H7 (cell line): ENCODE results near the gene PLD5. TPM values are rescaled to one million over a fixed set of nuclear protein-coding genes. Genes with fewer than 3 reads are reported as not detected.
A peak's percentile ranks its signal among the peaks of the same experiment; 100 is the strongest.
"Not testable (repeated sequence)": the region's sequence is repeated elsewhere in the genome, so short reads cannot be mapped to it uniquely, and the experiment has no call there.

Experiments
- DNase-seq: peaks from one replicate; pipeline ENCODE4 v3.0.0; 2012
- H3K27me3 ChIP-seq: 2 replicates; pipeline ENCODE4 v1.6.0; 2011; ENCODE audit warnings: mild to moderate bottlenecking, low read length; ENCODE audit not compliant: control insufficient read depth, insufficient read depth
- H3K36me3 ChIP-seq: replicated peaks from 2 replicates; pipeline ENCODE4 v1.5.1; 2011; ENCODE audit warnings: low read length; ENCODE audit not compliant: control insufficient read depth, insufficient read depth
- H3K4me3 ChIP-seq: 2 replicates; pipeline ENCODE4 v1.5.1; 2011; ENCODE audit warnings: low read depth, mild to moderate bottlenecking, control low read depth, low read length, moderate library complexity; ENCODE audit not compliant: insufficient read depth
- total RNA-seq: library from RNA; depleted of rRNA; stranded (reverse); fragments of >200 nt; shearing (Covaris generic); gene quantifications from 2 replicates; pipeline ENCODE4 v1.2.3, GENCODE V29; 2014

PLD5 gene
- total RNA-seq, 1 experiment from 2014 or later: 1.1 TPM

DNA sequence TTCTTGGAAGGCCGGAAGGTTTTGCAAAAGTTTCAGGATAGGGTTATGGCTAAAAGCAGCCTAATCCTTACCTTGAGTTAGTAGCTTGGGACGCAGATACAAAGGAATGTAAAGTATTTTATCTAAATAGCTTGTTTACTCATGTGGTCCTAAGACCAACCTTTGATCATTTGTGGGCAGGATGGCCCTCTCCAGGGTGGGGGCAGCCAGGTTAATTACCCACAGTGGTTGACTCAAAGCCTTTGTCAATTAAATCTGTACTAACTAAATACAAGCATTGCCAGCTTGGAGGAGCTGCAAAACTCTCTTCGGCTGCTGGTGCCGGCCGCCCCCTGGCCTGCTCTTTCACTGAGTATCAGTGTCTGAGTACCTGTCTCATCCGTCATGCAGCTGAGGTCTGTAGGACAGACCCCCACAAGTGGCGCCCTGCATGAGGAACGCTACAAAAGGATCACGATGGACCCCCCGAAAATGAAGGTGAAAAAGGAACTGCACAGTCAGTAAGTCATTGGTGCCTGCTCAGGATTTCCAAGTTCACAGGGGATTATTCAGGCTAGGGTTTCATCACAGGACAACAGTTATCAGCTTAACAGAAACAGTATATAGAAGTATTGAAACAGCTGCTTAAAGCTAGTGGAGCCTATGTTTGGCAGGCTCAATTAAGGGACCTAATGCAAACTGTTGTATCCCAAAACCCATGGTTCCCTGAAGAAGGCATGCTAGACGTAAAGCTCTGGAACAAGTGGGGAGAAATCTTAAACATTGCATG lies 313.1 kb downstream of the PLD5 start:
- H3K27me3 ChIP-seq: peaks cover 18% of the 10 kb centered on the region; the same call in 1 of the 2 replicates
- no peak overlapping the region for H3K4me3 ChIP-seq
- no peak for DNase-seq
- H3K36me3 ChIP-seq: no peaks in the 10 kb centered on the region

DNA sequence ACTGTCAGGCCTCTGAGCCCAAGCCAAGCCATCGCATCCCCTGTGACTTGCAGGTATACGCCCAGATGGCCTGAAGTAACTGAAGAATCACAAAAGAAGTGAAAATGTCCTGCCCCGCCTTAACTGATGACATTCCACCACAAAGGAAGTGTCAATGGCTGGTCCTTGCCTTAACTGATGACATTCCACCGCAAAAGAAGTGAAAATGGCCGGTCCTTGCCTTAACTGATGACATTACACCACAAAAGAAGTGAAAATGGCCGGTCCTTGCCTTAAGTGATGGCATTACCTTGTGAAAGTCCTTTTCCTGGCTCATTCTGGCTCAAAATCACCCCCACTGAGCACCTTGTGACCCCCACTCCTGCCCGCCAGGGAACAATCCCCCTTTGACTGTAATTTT lies 314.2 kb downstream of the PLD5 start:
- H3K36me3 ChIP-seq, H3K4me3 ChIP-seq, DNase-seq: not testable (repeated sequence)
- peaks cover 14% of the 10 kb centered on the region; the same call in 1 of the 2 replicates for H3K27me3 ChIP-seq

DNA sequence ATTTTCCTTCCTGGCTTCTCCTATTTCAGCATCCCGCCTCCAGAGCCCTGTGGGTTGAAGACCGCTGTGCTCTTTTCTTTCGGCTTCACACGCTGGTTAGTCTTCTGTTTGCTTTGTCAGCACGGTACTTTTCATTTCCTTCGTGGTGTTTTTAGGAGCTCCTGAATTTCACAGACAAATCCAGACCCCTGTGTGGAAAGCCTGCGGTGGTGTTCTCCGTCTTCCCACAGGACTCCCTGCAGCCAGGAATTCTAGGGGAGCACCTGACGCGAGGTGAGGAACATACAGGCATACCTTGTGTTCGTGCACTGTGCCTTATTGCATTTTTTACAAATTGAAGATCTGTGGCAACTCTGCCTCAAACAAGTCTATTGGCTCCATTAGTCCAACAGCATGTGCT lies 315.4 kb downstream of the PLD5 start:
- Histone ChIP-seq H3K27me3 (peaks cover 10% of the 10 kb centered on the region; the same call in 1 of the 2 replicates), H3K4me3 (no peak overlapping the region), H3K36me3 (no peaks in the 10 kb centered on the region)
- no peak for DNase-seq

DNA sequence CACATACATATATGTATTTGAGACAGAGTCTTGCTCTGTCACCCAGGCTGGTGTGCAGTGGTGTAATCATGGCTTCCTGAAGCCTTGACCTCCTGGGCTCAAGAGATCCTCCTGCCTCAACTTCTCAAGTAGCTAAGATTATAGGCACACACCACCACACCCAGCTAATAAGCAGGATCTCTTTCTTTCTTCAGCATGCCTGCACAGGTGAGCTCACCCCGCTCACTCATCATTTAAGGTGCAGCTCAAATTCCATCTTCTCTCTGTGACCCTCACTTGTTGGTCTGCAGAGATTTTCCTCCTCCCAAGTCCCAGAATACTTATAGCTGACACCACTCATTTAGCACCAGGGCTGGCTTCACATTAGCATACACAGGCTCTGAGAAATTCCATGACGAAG lies 316.5 kb downstream of the PLD5 start:
- no peak for DNase-seq
- Histone ChIP-seq H3K36me3 (no peaks in the 10 kb centered on the region), H3K4me3 (no peak overlapping the region), H3K27me3 (peaks cover 4% of the 10 kb centered on the region; the same call in 1 of the 2 replicates)

DNA sequence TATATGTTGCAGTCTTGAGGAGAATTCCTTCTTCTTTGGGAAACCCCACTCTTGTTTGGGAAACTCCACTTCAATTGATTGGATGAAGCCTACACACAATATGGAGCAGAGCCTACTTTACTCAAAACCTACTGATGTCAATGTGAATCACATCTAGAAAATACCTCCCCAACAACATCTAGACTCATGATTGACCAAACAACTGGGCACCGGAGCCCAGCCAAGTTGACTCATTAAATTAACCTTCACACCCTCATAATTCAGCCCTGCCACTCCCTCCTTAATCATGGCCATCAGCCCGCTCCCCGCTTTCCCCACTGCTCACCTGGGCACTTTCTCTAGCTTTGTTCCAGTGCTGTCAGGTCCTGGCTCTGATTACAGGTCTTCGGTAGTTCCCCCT lies 317.5 kb downstream of the PLD5 start:
- Histone ChIP-seq H3K36me3 (no peaks in the 10 kb centered on the region), H3K4me3 (no peak overlapping the region), H3K27me3 (peaks cover 1% of the 10 kb centered on the region; the same call in 1 of the 2 replicates)
- DNase-seq: no peak

DNA sequence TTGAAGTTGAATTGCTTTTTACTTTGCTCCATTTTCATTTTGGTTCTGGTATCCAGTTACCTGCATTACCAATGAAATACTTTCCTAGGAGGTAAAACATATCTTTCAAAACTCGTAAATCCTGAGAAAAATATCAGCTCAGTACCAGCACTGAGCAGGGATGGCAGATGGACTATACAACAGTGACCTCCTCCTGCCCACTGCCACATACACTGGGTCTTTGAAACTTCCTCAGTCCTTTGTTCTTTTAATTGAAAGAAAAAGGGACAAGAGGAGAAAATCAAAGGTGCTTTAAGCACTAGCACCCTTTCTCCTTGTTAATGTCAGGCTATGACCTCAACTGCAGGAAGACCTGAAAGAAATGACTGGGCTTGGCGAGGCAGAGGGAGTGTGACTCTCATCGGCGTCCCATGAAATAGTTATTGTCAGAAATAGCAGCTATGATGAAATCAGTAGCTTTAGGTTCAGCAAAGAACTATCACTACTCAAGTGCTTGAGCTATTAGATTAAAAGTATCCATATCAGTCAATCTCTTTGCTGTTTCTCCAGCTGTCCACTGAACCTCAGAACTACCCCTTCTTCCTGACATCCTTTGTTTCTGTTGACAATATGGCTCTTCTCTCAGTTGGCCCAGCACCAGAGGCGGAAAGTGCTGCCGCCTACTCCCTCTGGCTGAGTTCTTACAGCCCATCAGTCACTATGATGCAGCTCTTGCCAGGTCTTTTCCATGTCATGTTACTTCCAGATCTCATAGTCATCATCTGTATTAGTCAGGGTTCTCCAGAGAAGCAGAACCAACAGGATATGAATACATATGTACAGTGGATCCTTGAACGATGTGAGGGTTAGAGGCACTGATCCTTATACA lies 318.6 kb downstream of the PLD5 start:
- DNase-seq: no peak
- Histone ChIP-seq H3K36me3 (no peaks in the 10 kb centered on the region), H3K27me3 (peaks cover 1% of the 10 kb centered on the region; the same call in 1 of the 2 replicates), H3K4me3 (no peak overlapping the region)

DNA sequence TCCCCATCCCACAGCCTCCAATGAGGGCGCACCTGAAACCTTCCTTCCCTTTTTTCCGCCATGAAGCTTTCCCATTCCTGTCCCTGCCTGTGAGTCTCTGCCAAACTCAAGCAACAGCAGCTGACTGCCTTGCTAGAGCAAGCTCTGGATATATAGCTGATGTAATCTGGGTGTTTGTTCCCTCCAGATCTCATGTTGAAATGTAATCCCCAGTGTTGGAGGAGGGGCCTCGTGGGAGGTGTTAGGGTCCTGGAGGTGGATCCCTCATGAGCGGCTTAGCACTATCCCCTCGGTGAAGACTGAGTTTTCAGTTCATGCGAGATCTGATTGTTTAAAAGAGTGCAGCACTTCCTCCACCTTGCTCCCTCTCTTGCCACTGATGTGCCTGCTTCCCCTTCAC lies 321.2 kb downstream of the PLD5 start:
- H3K36me3 ChIP-seq: no peaks in the 10 kb centered on the region
- H3K27me3 ChIP-seq: peaks cover 1% of the 10 kb centered on the region; the same call in 1 of the 2 replicates
- DNase-seq: no peak
- no peak overlapping the region for H3K4me3 ChIP-seq

DNA sequence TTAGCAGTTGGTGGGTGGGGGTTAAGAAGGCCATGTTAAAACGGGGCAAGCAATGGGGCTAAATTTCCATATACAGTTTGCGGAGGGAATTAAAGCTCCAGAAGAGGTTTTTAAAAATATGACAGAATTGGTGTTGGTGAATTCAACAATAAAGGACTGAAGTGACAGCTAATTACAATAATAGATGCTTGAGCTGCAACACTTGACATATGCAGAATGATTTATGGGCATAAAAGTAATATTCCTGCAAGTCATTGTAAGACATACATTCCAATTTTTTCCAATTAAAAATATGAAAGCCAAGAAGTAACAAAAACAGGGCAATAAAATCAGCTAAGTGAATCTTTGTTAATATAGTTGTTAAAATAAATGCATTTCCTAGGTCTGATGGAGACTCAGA lies 323.4 kb downstream of the PLD5 start:
- Histone ChIP-seq H3K27me3 (no peaks in the 10 kb centered on the region), H3K36me3 (no peaks in the 10 kb centered on the region), H3K4me3 (no peak overlapping the region)
- no peak for DNase-seq

DNA sequence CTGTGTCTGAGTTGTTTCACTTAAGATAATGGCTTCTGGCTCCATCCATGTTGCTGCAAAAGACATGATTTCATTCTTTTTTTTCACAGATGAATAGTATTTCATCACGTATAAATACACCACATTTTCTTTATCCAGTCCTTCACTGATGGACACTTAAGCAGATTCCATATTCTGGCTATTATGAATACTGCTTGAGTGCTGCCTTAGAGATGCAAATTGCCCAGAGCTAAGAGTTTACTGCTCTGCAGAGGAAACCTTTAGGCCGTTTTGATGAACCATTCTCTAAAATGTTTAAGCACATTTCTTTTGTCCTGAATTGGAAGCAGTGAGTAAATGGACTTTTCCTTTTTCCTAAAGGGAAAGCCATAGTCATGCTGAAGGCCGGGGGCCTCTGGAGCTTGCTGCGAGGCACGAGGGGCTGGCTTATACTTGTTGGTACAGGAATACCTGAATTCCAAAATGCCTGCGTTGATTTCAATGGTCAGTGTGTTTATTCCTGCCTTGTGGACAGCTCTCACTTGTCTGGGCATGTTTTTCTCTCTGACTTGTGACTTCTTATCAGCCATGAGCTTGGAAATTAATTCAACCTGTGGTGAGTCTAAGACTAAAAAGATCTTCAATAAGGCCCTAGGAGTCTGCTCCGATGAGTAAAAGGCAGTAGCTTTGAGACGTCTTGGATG lies 324.6 kb downstream of the PLD5 start:
- Histone ChIP-seq H3K4me3 (no peak overlapping the region), H3K27me3 (no peaks in the 10 kb centered on the region), H3K36me3 (no peaks in the 10 kb centered on the region)
- no peak for DNase-seq

DNA sequence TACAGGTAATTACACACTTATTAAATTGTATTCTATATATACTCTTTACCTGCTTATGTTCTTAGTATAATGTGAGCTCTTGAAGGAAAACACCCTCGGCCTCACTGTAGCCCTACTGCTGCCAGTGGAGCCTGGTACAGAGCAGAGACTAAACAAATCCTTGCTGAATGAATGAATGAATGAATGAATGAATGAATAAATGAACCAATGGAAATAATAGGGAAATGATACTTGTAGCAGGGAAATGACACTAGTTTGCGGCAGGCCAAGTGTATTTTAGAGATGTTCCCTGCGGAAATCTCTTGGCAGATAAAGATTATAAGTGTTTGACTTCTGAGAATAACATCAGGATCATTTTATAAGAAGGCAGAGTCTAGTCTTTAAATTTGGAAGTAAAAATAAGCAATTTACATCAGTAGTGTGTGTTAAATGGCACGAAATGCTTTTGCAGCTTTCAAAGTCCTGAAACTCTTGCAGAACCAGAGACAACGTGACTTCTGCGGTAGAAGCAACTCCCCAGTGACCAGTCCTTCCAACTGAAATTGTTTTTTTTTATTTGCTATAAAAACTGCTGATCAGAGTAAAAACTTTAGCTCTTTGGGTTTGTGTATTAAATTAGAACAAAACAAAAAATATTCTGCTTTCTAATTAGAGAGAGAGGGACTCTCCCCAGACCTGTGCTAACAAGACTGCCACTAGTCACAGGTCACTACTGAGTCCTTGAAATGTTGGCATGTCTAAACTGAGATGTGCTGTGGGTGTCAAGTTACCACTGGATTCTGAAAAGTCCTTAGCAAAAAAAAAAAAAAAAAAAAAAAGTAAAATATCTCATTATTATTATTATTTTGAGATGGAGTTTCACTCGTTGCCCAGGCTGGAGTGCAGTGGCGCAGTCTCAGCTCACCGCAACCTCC lies 326.3 kb downstream of the PLD5 start:
- no peaks in the 10 kb centered on the region for H3K27me3 ChIP-seq
- no peaks in the 10 kb centered on the region for H3K36me3 ChIP-seq
- no peak overlapping the region for H3K4me3 ChIP-seq
- no peak for DNase-seq

DNA sequence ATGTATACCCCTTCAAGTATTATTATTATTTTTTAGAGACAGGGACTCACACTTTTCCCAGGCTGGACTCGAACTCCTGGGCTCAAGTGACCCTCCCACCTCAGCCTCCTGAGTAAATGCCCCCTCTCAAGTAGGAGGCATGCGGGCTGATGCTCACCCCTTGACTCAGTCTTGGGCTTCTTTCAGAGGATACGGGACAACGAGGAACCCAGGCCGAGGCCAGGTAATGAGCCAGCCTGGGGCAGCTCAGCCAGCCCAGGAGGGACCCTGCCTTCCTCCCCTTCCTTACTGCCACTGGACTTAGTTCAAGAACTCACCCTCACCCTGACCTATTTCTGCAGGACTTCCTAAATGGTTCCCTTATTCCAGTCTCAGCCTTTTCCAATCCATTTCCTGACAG lies 327.6 kb downstream of the PLD5 start:
- no peak for DNase-seq
- Histone ChIP-seq H3K4me3 (no peak overlapping the region), H3K27me3 (no peaks in the 10 kb centered on the region; the same call in 1 of the 2 replicates), H3K36me3 (no peaks in the 10 kb centered on the region)

DNA sequence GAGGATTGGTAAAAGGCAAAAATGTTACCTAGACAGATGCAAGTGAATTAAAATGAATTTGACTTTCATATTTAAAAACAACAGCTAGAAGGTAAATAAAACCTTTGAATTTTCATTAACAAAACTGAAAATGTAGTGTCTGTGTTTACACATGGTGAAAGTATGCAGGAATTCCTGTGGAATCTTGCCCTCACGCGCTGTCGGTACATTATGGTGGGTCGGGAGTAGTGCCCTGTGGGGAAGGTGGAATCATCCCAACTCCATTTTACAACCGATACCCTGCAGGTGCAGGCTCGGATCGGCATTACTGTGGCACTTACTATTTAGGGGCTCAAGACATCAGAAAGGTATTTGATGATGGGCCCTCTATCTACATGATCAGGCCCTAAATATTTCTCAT lies 328.4 kb downstream of the PLD5 start:
- Histone ChIP-seq H3K36me3 (no peaks in the 10 kb centered on the region), H3K27me3 (no peaks in the 10 kb centered on the region; the same call in 1 of the 2 replicates), H3K4me3 (no peak overlapping the region)
- no peak for DNase-seq

DNA sequence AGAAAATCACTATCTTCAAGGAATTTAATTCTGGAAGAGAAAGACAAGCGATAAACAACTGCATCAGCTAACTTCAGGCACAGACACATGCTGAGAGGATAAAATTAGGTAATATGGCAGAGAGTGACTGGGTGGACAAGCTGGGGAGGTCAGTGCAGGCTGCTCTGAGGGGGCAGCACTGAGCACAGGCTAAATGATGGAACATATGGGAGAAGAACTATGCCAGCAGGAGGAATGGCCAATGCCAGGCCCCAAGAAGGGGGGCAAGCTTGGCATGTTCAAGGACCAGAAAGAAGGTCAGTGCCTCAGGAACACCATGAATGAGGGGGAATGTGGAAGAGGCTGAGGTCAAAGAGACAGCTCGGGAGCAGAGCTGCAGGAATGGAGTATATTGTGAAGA lies 334.9 kb downstream of the PLD5 start:
- Histone ChIP-seq H3K4me3 (no peak overlapping the region), H3K36me3 (no peaks in the 10 kb centered on the region), H3K27me3 (no peaks in the 10 kb centered on the region; the same call in 1 of the 2 replicates)
- peak; percentile 38 for DNase-seq

DNA sequence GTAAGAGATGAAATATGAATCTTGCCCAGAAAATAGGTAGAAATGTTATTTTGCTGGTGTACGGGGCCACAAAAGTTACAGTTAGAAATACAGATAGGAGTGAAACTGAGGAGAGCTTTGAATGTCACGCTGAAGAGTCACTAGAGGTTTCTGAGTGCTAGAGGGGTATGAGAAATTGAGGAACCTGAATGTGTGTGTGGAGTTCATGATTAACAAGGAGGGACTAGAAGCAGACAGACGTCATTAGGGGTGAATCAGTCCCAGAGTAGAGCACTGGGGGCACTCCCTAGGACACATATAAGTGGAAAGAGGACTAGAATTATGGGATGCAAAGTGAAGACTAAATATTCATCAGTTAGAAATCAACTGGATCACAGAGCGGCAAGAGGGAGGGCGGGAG lies 336.7 kb downstream of the PLD5 start:
- Histone ChIP-seq H3K27me3 (no peaks in the 10 kb centered on the region; the same call in 1 of the 2 replicates), H3K36me3 (no peaks in the 10 kb centered on the region), H3K4me3 (no peak overlapping the region)
- DNase-seq: no peak
